BJ (cell line): ENCODE results near the gene DNAJC6. TPM values are rescaled to one million over a fixed set of nuclear protein-coding genes. Genes with fewer than 3 reads are reported as not detected.
A peak's percentile ranks its signal among the peaks of the same experiment; 100 is the strongest.
"Not testable (repeated sequence)": the region's sequence is repeated elsewhere in the genome, so short reads cannot be mapped to it uniquely, and the experiment has no call there.

ENCODE experiments used
- CTCF ChIA-PET: fragments of 350-600 bp; formaldehyde crosslinking; extraction: SDS; loops from one replicate; lab custom pipeline; 2021; ENCODE audit warnings: antibody characterized with exemption, inconsistent platforms; lab: Yijun Ruan, JAX
- POLR2A ChIA-PET: fragments of 300-600 bp; sonication (Branson Sonifier 250); formaldehyde crosslinking; extraction: SDS; loops from one replicate; lab custom pipeline; 2021; ENCODE audit warnings: antibody characterized with exemption; lab: Charles Lee
- DNase-seq: peaks from one replicate; pipeline ENCODE4 v3.0.0-alpha.2; 2011; ENCODE audit warnings: low read depth
- H3K27me3 ChIP-seq: 2 replicates; pipeline ENCODE4 v1.6.0; 2011; ENCODE audit warnings: low read length; ENCODE audit not compliant: control insufficient read depth, insufficient read depth
- H3K36me3 ChIP-seq: 2 replicates; pipeline ENCODE4 v1.5.1; 2011; ENCODE audit warnings: low read length; ENCODE audit not compliant: control insufficient read depth, insufficient read depth
- H3K4me3 ChIP-seq: 2 replicates; pipeline ENCODE4 v1.5.1; 2011; ENCODE audit warnings: low read depth, mild to moderate bottlenecking, control low read depth, low read length
- polyA plus RNA-seq: library from polyadenylated mRNA; depleted of rRNA; stranded (reverse); fragments of >200 nt; gene quantifications from 2 replicates; pipeline ENCODE4 v1.2.3, GENCODE V29; 2011
- TF ChIP-seq, protein P1 (sequence below): IDR thresholded peaks from 2 replicates; pipeline ENCODE4 v1.5.1; 2011; ENCODE audit warnings: low read depth, mild to moderate bottlenecking, control low read depth, inconsistent platforms, low read length, moderate library complexity; ENCODE audit not compliant: insufficient read depth

The DNAJC6 gene
- polyA plus RNA-seq, 1 experiment: 10.5 TPM

DNA sequence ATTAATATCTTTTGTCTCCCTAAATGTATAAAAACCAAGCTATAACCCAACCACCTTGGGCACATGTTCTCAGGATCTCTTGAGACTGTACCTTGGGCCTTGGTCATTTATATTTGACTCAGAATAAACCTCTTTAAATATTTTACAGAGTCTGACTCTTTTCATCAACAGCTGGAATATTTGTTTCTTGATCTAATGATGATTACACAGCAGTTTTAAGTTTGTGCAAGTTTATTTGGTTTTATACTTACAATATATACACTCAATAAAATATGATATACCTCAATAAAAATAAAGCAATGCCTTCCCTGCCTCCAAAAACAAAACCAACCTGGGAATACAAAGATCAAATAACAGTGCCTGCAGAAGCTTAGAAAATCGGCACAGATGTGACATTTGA lies 133.1 kb downstream of the DNAJC6 start:
- ChIA-PET POLR2A (no interaction called here), CTCF (interaction anchor here (2.5 kb wide), 1 partner anchor 16 kb away, joined by 10 read pairs; no protein-coding TSS in a partner anchor)
- Histone ChIP-seq H3K36me3 (no peaks in the 10 kb centered on the region), H3K4me3 (no peak overlapping the region), H3K27me3 (no peaks in the 10 kb centered on the region)
- no peak for DNase-seq
- TF ChIP-seq, protein P1, sequence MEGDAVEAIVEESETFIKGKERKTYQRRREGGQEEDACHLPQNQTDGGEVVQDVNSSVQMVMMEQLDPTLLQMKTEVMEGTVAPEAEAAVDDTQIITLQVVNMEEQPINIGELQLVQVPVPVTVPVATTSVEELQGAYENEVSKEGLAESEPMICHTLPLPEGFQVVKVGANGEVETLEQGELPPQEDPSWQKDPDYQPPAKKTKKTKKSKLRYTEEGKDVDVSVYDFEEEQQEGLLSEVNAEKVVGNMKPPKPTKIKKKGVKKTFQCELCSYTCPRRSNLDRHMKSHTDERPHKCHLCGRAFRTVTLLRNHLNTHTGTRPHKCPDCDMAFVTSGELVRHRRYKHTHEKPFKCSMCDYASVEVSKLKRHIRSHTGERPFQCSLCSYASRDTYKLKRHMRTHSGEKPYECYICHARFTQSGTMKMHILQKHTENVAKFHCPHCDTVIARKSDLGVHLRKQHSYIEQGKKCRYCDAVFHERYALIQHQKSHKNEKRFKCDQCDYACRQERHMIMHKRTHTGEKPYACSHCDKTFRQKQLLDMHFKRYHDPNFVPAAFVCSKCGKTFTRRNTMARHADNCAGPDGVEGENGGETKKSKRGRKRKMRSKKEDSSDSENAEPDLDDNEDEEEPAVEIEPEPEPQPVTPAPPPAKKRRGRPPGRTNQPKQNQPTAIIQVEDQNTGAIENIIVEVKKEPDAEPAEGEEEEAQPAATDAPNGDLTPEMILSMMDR: no peak

DNA sequence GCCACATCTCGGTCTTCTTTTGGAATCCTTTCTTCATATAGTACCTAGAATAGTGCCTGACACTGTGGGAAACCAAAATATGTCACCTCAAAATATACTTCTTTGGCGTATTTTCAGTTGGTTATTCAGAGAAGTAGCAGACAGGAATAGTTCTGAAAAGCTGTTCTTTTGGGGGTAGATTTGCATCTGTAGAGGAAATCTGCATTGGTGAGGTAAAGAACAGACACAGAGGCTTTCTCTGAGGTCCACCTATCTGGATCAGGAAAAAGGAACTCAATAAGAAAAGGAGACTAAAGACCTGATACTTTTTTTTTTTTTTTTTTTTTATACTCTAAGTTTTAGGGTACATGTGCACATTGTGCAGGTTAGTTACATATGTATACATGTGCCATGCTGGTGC lies 134.3 kb downstream of the DNAJC6 start:
- no peak overlapping the region for H3K4me3 ChIP-seq
- TF ChIP-seq, protein P1: no peak
- H3K36me3 ChIP-seq: no peaks in the 10 kb centered on the region
- CTCF ChIA-PET: no interaction called here
- no peaks in the 10 kb centered on the region for H3K27me3 ChIP-seq
- POLR2A ChIA-PET: no interaction called here
- no peak for DNase-seq

DNA sequence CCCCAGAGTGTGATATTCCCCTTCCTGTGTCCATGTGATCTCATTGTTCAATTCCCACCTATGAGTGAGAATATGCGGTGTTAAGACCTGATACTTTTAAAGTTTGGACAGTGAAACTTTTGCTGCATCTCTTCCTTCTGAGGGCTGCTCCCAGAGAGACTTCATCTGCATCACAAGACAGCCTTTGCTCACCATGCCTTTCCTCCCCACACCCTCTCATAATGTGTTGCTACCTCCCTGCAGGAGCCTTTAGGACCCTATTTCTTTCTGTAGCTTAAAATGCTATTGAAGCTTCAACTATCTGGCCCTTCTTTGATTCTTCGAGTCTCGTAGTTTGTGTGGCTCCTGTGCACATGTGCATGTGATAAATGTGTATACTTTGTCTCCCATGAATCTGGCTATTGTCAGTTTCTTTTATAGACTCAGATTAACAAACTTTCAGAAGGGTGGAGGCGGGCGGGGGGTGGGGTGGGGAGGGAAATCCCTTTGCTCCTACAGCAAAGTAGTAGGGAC lies 134.8 kb downstream of the DNAJC6 start:
- Histone ChIP-seq H3K36me3 (no peaks in the 10 kb centered on the region), H3K4me3 (no peak overlapping the region), H3K27me3 (no peaks in the 10 kb centered on the region)
- no peak for DNase-seq
- TF ChIP-seq, protein P1: no peak
- CTCF ChIA-PET: no interaction called here
- POLR2A ChIA-PET: no interaction called here

DNA sequence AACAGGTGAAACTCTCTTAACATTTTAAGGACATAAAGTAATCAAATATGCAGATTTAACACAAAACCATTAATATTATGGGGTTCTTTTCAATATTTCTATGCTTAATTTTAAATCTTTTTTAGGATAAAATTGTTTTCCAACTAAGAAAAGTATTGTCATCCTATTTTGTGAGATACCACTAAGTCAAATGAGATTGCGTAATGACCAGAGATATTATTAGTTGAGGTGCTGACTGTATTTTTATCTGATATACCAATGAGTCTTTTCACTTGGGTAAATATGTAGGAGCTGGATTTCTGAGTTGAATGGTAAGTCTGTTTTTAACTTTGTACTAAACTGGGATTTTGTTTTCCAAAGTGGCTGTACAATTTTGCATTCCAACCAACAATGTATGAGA lies 136.5 kb downstream of the DNAJC6 start:
- Histone ChIP-seq H3K4me3 (no peak overlapping the region), H3K36me3 (no peaks in the 10 kb centered on the region), H3K27me3 (no peaks in the 10 kb centered on the region)
- no peak for DNase-seq
- TF ChIP-seq, protein P1: no peak
- POLR2A ChIA-PET: no interaction called here
- CTCF ChIA-PET: interaction anchor here (1.2 to 1.4 kb wide), 2 partner anchors 12 to 13 kb away, joined by 3 read pairs; no protein-coding TSS in a partner anchor

DNA sequence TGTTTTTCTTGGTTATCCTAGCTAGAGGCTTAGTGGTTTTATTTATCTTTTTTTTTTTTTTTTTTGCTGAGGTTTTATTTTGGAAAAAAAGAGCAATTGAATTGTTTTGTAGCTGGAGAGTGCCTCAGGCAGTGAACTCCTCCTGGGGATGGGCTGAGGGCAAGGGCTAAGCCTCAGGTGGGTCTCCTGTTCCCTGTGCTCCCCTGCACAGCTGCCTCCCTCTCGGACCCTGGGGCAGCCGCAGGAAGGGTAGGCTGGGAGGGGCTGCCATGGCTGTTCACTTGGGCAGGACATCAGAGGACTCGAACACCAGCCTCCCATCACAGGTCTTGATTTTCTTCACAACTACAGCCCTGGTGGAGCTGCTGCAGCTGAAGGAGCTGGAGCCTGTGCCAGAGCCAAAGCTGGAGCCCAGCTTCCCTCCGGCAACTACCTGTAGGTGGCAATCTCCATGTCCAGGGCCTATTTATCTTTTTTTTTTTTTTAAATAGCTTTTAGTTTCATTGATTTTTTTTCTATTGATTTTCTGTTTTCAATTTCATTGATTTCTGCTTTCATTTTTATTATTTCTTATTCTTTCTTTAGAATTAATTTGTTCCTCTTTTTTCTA lies 140.0 kb downstream of the DNAJC6 start:
- Histone ChIP-seq H3K27me3 (no peaks in the 10 kb centered on the region), H3K4me3 (no peak overlapping the region), H3K36me3 (no peaks in the 10 kb centered on the region)
- TF ChIP-seq, protein P1: 0 out of 2 replicates have a peak, but pooled peaks have one; percentile 8
- DNase-seq: no peak
- ChIA-PET POLR2A (no interaction called here), CTCF (interaction anchor here (0.6 to 0.9 kb wide), 3 partner anchors 10 to 202 kb away, joined by 3 to 4 read pairs (median 3); no protein-coding TSS in a partner anchor)

DNA sequence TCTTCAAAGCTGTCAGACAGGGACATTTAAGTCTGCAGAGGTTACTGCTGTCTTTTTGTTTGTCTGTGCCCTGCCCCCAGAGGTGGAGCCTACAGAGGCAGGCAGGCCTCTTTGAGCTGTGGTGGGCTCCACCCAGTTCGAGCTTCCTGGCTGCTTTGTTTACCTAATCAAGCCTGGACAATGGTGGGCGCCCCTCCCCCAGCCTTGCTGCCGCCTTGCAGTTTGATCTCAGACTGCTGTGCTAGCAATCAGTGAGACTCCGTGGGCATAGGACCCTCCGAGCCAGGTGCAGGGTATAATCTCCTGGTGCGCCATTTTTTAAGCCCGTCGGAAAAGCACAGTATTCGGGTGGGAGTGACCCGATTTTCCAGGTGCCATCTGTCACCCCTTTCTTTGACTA lies 146.3 kb downstream of the DNAJC6 start:
- CTCF ChIA-PET, POLR2A ChIA-PET, H3K36me3 ChIP-seq: not testable (repeated sequence)

More for the DNA sequence above, 146.3 kb downstream of the DNAJC6 start:
- H3K27me3 ChIP-seq, H3K4me3 ChIP-seq, DNase-seq: not testable (repeated sequence)
